Stimulated activated CD8-positive, alpha-beta memory T cell treated with anti-CD3 and anti-CD28 coated beads, Interleukin-12 subunit alpha, Interleukin-12 subunit beta, amount 100 ng/mL, for 24 hours (primary cell): ENCODE results near the gene SPATA31C1.
"Not testable (repeated sequence)": the region's sequence is repeated elsewhere in the genome, so short reads cannot be mapped to it uniquely, and the experiment has no call there.

Source experiments
- DNase-seq: peaks from one replicate; pipeline ENCODE4 v3.0.0-alpha.2; 2020; ENCODE audit errors: extremely low read depth

The SPATA31C1 gene

DNA sequence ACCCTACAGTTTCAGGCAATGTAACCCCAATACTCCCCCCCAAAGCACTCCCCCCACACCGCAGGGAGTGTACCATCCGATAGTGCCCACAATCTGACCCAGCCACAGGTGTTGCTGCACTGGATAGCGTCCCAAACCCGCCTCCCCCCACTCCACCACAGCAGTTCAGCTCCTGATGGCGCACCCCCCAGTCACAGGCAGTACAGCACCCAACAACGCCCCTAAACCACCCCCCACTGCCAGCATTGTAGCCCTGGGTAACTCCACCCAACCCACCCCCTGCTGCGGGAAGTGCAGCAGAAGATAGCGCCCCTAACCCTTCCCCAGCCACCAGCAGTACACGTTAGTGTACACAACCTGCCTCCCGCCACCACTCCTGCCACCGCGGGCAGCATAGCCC, 20.6 kb downstream of the SPATA31C1 start:
- not testable (repeated sequence) for DNase-seq

GRCh38 chr9:87939096-87939495, 21.3 kb downstream of the SPATA31C1 start:
- DNase-seq: not testable (repeated sequence)

DNA sequence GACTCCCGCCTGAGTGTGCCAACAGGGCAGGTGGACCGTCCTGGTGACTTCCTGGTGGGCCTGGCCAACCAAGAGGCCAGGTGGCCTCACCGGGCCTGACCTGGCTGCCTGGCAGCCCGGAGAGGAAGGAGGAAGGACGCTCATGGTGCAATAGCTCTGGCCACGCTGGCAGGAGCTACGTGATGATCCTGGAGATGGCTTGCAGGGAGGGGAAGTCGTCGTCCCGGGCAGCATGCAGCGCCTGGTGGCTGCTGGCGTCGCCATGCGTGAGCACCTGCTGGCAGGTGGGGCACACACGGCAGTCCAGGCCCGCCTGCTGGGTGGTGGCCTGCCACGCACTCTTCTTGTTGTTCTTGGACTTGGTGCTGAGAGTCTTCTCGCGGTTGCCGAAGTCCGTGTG, 26.3 kb downstream of the SPATA31C1 start:
- DNase-seq: no peak

DNA sequence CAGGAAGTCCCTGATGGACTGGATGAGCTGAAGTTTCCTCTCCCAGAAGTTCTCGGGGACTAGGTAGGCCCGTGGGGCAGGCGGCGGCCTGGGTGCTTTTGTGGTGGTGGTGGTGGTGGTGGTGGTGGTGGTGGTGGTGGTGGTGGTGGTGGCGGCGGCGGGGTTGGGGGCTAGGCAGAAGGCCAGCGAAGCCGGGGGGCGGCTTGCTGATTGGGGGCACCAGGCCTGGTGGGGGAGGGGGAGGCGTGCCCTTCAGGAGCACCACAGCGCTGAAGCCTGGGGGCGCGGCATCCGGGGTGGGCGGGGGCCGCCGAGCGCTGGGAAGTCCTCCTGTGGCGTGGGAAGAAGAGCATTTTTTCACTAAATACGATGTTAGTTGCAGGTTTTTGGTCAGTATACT, 26.9 kb downstream of the SPATA31C1 start:
- no peak for DNase-seq

GRCh38 chr9:87950296-87950695, 32.5 kb downstream of the SPATA31C1 start:
- no peak for DNase-seq

GRCh38 chr9:87950765-87951488, 33.2 kb downstream of the SPATA31C1 start:
- DNase-seq: no peak

DNA sequence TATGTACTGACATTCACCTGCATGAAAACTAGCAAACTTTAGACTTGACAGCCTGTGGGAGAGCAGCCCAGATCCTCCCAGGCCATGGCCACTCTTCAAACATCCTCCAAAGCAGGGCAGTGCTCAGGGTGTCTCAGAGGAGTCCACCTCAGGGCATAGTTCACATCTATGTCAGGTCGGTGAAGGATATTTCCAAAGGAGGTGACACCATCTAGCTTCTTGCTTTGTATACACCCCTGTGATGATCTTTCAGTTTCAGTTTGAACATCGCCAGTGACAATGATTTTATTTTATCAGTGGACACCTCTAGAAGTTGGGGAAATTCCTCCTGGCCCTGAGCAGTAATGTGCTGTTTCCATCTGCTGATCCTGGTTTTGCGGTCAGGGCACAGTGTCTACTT, 36.5 kb downstream of the SPATA31C1 start:
- DNase-seq: no peak

DNA sequence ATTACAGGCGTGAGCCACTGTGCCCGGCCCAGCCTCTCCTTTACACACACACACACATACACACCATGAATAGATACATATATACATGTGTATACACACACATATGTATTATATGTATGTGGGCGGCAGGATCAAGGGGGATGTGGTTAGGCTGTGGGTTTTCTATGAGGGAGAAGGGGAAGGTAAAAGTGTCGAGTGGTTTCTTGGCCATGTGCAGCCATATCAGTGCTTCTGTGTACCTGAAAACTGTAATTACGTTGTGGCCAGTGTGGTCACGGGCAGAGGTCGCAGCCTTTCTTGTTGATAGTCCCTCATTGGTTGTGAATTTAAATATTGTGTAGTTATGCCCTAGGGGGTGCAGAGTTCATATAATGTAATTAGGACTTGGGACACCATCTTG, 40.1 kb downstream of the SPATA31C1 start:
- no peak for DNase-seq

DNA sequence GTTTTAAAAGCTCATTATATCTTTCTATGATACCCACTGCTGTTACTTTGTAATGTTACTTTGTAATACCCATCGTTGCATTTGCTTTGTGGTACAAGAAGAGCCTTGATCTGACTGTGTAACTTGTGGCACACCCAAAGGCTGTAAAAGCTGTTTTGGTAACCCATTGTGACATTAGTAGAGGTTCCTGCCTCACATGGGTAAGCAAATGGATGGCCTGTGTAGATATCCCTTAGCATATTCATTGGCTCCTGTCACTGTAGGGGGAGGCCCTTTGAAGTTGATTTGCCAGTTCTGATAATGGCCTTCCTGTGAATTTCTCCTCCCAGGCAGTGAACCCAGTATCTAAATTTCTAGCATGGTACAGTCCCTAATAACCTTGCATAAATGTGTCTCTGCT, 40.8 kb downstream of the SPATA31C1 start:
- DNase-seq: no peak

DNA sequence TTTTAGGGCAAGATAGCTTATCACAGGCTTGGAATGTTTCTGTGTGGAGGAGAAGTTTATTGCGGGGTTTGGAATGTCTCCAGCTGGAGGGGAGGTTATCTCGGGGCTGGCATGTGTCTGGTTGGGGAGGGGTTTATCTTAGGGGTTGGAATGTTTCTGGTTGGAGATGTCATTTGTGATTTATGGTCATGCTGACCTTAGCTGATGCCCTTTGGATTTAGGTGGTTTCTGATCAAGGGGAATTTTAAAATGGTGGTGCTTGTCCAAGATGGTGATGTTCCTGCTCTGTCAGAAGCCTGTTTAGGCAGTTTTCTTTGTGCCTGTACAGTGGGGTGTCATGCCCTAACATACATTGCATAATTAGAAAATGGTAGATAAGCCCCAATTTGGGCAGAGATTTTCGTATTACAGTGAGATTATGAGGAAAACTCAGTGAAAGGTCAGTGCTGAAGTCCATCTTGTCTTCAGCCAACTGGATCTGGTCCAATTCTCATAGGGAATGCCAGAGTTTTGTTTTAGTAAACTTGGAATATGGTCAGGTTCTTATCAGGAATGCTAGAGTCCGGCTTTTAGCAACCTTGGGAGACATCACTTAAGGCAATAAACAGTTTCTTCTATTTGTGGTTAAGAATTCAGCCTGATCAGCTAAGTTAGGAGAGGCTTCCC, 42.3 kb downstream of the SPATA31C1 start:
- DNase-seq: no peak

DNA sequence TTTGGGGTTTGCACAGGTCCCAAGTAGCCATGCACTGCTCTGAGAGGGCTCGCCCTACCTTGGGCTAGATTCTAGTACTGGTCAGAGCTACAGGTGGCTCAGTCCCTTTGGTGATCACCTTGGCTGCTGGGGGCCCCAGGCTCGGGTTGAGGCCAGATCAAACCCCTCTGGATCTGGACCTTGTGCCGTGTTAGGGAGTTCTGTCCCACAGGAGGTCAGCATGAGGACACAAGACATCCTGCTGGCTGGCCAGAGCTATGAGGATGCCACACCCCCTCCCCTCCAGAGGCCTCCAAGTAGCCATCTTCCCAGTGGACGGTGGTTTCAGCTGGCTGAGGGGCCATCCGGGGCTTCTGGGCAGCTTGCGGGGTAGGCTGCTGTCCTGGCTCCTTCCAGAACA, 46.0 kb downstream of the SPATA31C1 start:
- DNase-seq: no peak

GRCh38 chr9:87964826-87965225, 47.1 kb downstream of the SPATA31C1 start:
- DNase-seq: no peak

DNA sequence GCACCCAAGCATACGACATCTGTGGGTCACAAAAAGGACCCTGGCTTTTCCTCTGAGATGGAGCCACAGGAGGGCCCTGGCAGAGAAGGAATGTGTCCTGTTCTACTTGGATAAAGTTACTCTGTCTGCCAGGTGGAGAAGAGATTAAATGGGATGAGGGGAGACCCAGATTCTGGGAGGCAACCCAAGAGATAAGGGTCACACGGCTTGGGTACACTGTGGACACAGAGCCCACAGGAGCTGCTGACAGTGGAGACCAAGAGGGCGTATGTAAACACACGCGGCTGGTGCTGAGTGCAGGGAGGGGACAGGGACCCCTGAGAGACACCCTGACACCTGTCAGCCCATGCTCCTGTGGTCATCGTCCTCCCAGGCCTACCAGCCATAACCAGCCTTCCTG, 50.4 kb downstream of the SPATA31C1 start:
- DNase-seq: no peak

DNA sequence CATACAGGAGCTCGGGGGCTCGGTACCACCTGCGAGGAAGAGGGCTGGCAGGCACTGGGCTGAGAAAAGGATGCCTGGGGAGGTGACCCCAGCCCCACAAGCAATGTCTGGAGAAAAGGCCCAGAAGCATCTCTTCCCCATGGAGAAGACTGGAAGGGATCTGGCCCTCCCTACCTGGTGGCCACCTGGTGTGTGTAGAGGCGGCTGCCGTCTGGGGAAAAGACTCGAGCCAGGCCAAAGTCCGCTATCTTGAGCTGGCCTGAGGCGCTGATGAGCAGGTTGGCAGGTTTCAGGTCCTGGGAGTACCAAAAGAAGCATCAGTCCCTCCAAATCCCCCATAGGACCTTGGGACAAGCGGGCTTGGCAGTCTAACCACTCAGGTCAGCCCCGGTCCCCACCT, 52.8 kb downstream of the SPATA31C1 start:
- no peak for DNase-seq

GRCh38 chr9:87973122-87973521, 55.4 kb downstream of the SPATA31C1 start:
- no peak for DNase-seq
